Measurements from ENCODE around the gene RUNX1. TPM values are rescaled to one million over a fixed set of nuclear protein-coding genes. Genes with fewer than 3 reads are reported as not detected.

The RUNX1 gene
- polyA plus RNA-seq, 1 of the 3 experiments (the other 2 are of a cell fraction) = 17.1 TPM

DNA sequence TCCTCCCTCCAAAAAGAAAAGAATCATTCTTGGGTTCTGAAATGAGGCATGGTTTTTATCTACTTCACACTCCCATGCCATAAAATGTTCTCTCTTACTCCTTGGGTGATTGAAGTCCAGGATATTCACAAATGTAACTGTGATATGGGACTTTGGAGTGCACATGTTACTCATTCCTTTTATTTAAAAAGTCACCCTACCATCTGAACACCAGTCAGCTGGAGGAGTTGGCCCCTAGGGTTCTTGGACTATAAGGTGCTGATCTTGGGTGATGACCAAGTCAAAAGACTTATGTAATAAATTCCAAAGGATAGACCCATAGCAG lies 251.9 kb downstream of the RUNX1 start:
- POLR2A ChIA-PET = no interaction called here
- Histone ChIP-seq H3K4me3 (ENCODE audit: low read depth in 2 of 2, low read length in 1 of 2) (no peak overlapping the region), H3K9me3 (no peaks in the 10 kb centered on the region), H3K4me2 (no peak overlapping the region), H2AFZ (ENCODE audit: low read depth) (no peak overlapping the region), H3K27me3 (ENCODE audit: insufficient read depth) (no peaks in the 10 kb centered on the region), H3F3A (replicated peaks; ENCODE audit: insufficient read depth) (peaks cover 3% of the 10 kb centered on the region), H3K36me3 (replicated peaks in 1 of 2; ENCODE audit: control insufficient read depth in 1 of 2, insufficient read depth in 2 of 2, low read length in 1 of 2) (peaks cover 48 to 78% of the 10 kb centered on the region in 2 experiments), H3K9ac (no peak overlapping the region), H4K20me1 (ENCODE audit: insufficient read depth) (no peaks in the 10 kb centered on the region; the same call in 1 of the 2 replicates), H3K4me1 (ENCODE audit: control insufficient read depth in 1 of 2, insufficient read depth in 2 of 2, low read depth in 1 of 2, low read length in 1 of 2) (peaks cover 0 to 3% of the 10 kb centered on the region in 2 experiments; a peak in 2 of 4 replicates), H3K79me2 (ENCODE audit: insufficient read depth) (peaks cover 29% of the 10 kb centered on the region), H3K9me2 (no peaks in the 10 kb centered on the region), H3K27ac (ENCODE audit: low read depth in 2 of 2, low read length in 1 of 2) (no peak overlapping the region)
- TF ChIP-seq, protein P1, sequence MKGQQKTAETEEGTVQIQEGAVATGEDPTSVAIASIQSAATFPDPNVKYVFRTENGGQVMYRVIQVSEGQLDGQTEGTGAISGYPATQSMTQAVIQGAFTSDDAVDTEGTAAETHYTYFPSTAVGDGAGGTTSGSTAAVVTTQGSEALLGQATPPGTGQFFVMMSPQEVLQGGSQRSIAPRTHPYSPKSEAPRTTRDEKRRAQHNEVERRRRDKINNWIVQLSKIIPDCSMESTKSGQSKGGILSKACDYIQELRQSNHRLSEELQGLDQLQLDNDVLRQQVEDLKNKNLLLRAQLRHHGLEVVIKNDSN (IDR thresholded peaks at IDR 0.05; ENCODE audit: borderline replicate concordance, low read depth) = no peak
- no peak for TF ChIP-seq GATA2 (CRISPR knock-in tag; IDR thresholded peaks at IDR 0.05)
- TF ChIP-seq GABPA (IDR thresholded peaks at IDR 0.05; ENCODE audit: low read depth) = no peak
- TF ChIP-seq YY1 (IDR thresholded peaks at IDR 0.05; ENCODE audit: low read depth) = no peak
- no peak for DNase-seq
- CTCF ChIA-PET = interaction anchor here (1.0 to 1.8 kb wide), 2 partner anchors 11 to 109 kb away, joined by 3 to 5 read pairs; no protein-coding TSS in a partner anchor

DNA sequence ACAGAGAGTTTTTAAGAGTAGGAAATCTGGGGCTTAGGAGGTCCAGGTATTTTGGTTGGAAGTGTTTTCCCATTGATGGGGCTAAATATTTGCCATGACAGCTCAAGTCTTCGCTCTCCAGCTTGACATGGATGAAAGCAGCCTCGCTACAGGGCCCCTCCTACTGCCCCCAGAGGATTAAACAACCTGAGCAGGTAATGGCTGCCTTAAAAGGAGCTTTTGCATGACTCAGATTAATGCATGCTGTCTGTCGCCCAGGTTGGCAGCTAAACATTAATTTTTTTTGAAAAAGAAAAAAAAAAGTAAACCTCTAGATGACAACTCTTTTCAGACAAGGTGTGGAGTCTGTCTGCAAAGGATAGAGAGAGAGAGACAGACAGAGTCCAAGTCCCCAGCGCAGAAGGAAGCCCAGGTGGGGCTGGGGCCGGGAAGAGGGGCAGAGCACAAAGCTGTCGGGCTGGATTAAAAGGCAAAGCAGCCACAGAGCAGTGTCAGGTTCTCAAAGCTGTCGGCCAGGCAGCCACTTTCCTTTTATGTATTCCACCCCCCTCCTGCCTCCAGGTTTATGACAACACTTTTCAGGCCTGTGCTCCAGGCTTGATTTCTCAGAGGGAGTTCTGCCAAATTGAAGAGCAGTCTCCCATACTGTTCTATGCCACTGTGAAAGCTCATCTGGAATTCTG lies 252.4 kb downstream of the RUNX1 start:
- H3K36me3 ChIP-seq (replicated peaks in 1 of 2; ENCODE audit: control insufficient read depth in 1 of 2, insufficient read depth in 2 of 2, low read length in 1 of 2) = peaks cover 53 to 74% of the 10 kb centered on the region in 2 experiments
- no peaks in the 10 kb centered on the region; the same call in 1 of the 2 replicates for H4K20me1 ChIP-seq (ENCODE audit: insufficient read depth)
- WGBS (ENCODE audit: low lambda C conversion rate) = 97% methylated on average over 7 of the region's 7 CpGs

More for the DNA sequence above, 252.4 kb downstream of the RUNX1 start:
- Histone ChIP-seq H3K79me2 (ENCODE audit: insufficient read depth) (peaks cover 25% of the 10 kb centered on the region), H3K9me2 (no peaks in the 10 kb centered on the region), H2AFZ (ENCODE audit: low read depth) (no peak overlapping the region), H3K4me1 (ENCODE audit: control insufficient read depth in 1 of 2, insufficient read depth in 2 of 2, low read depth in 1 of 2, low read length in 1 of 2) (peaks cover 0 to 3% of the 10 kb centered on the region in 2 experiments; a peak in 2 of 4 replicates), H3K9ac (no peak overlapping the region), H3K27me3 (ENCODE audit: insufficient read depth) (no peaks in the 10 kb centered on the region), H3K9me3 (no peaks in the 10 kb centered on the region), H3K4me2 (no peak overlapping the region), H3K4me3 (ENCODE audit: low read depth in 2 of 2, low read length in 1 of 2) (no peak overlapping the region), H3F3A (replicated peaks; ENCODE audit: insufficient read depth) (peaks cover 3% of the 10 kb centered on the region), H3K27ac (ENCODE audit: low read depth in 2 of 2, low read length in 1 of 2) (no peak overlapping the region)
- no peak for DNase-seq
- CTCF ChIA-PET = interaction anchor here (1.0 to 1.8 kb wide), 2 partner anchors 11 to 108 kb away, joined by 3 to 5 read pairs; no protein-coding TSS in a partner anchor
- POLR2A ChIA-PET = no interaction called here
- TF ChIP-seq, protein P2, sequence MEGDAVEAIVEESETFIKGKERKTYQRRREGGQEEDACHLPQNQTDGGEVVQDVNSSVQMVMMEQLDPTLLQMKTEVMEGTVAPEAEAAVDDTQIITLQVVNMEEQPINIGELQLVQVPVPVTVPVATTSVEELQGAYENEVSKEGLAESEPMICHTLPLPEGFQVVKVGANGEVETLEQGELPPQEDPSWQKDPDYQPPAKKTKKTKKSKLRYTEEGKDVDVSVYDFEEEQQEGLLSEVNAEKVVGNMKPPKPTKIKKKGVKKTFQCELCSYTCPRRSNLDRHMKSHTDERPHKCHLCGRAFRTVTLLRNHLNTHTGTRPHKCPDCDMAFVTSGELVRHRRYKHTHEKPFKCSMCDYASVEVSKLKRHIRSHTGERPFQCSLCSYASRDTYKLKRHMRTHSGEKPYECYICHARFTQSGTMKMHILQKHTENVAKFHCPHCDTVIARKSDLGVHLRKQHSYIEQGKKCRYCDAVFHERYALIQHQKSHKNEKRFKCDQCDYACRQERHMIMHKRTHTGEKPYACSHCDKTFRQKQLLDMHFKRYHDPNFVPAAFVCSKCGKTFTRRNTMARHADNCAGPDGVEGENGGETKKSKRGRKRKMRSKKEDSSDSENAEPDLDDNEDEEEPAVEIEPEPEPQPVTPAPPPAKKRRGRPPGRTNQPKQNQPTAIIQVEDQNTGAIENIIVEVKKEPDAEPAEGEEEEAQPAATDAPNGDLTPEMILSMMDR (IDR thresholded peaks at IDR 0.05) = no peak
- TF ChIP-seq ELF1 (IDR thresholded peaks at IDR 0.05) (no peak), FOSL2 (IDR thresholded peaks at IDR 0.05; ENCODE audit: borderline replicate concordance, low read depth) (no peak), TEAD4 (IDR thresholded peaks at IDR 0.05; ENCODE audit: borderline replicate concordance, insufficient read depth) (no peak), NRF1 (IDR thresholded peaks at IDR 0.05; ENCODE audit: low read depth, low read length) (no peak)
